ENCODE results near the gene OR1J1.

OR1J1 gene, protein sequence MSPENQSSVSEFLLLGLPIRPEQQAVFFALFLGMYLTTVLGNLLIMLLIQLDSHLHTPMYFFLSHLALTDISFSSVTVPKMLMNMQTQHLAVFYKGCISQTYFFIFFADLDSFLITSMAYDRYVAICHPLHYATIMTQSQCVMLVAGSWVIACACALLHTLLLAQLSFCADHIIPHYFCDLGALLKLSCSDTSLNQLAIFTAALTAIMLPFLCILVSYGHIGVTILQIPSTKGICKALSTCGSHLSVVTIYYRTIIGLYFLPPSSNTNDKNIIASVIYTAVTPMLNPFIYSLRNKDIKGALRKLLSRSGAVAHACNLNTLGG

DNA sequence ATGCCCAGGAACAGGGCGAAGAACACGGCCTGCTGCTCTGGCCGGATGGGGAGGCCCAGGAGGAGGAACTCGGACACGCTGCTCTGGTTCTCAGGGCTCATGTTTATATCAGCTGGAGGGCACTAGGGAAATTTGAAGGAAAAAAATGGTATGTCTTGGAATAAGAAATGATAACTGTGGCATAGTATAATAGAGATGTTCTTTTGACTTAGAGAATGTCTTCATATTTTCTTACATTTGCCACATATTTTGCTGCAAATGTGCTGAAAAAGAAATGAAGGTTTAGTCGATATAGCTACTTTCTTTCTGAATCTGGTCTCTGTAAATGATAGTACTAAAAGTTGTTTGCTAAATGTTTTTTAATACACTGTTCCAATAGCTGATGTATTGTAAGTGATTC lies at the start of gene OR1J1:
TSS of gene OR1J1 (minus strand) at position 101 of the 400 bp plus-strand sequence. CDS start at position 101, 0 bp downstream.
- Histone ChIP-seq H3K27me3 (ENCODE audit: low read depth, low read length) (no peaks in the 10 kb centered on the region), H3K27ac (ENCODE audit: low read length) (no peak within 1 kb of the TSS), H3K4me1 (ENCODE audit: control insufficient read depth in 1 of 2, insufficient read depth in 2 of 2, low read length in 2 of 2) (no peaks in the 10 kb centered on the region), H3K4me3 (ENCODE audit: low read depth in 1 of 2, low read length in 2 of 2) (no peak within 1 kb of the TSS), H3K36me3 (ENCODE audit: control insufficient read depth in 1 of 2, insufficient read depth in 2 of 2, low read length in 2 of 2) (no peaks in the 10 kb centered on the region), H3K9me3 (ENCODE audit: control insufficient read depth in 1 of 2, low read length in 2 of 2) (no peaks in the 10 kb centered on the region)

DNA sequence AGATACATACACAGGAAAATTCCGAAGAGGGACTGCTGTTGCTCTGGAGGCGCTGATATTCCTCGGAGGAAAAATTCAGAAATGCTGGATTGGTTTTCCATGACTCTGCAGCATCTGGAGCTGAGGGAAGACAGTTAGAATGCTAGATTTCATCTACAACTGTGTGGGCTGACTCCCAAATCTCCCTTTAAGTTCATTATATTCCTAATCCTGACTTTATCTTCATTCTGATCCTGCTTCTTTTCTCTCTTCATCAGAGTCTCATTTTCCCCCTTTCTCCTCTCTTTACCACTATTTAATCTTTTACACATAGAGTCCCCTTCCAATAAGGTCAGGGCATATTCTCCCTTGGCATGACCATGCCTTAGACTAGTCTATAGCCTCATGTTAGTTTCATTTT lies 49.5 kb upstream of the OR1J1 start, which contains the start of gene OR1N1:
TSS of gene OR1N1 (minus strand) at position 101 of the 400 bp plus-strand sequence. CDS start at position 101, 0 bp downstream.
- no peaks in the 10 kb centered on the region for H3K4me1 ChIP-seq (ENCODE audit: control insufficient read depth in 1 of 2, insufficient read depth in 2 of 2, low read length in 2 of 2)
- no peaks in the 10 kb centered on the region for H3K36me3 ChIP-seq (ENCODE audit: control insufficient read depth in 1 of 2, insufficient read depth in 2 of 2, low read length in 2 of 2)
- H3K9me3 ChIP-seq (ENCODE audit: control insufficient read depth in 1 of 2, low read length in 2 of 2): no peaks in the 10 kb centered on the region
- H3K4me3 ChIP-seq (ENCODE audit: low read depth in 1 of 2, low read length in 2 of 2): no peak within 1 kb of the TSS
- H3K27ac ChIP-seq (ENCODE audit: low read length): no peak within 1 kb of the TSS
- H3K27me3 ChIP-seq (ENCODE audit: low read depth, low read length): no peaks in the 10 kb centered on the region

DNA sequence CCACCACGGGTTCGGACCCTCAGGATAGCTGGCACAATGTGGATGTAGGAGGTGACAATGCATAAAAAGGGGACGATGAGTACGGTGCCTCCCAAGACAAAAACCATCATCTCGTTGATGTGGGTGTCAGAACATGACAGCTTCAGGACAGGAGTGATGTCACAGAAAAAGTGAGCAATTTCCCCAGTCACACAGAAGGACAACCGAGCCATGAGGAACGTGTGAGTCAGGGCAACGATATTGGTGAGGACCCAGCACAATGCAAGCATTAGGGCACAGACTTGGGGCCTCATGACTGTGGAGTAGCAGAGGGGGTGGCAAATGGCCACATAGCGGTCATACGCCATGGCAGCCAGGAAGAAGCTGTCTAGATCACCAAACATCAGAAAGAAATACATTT lies 48.9 kb upstream of the OR1J1 start:
- H3K27ac ChIP-seq (ENCODE audit: low read length): no peak overlapping the region
- no peaks in the 10 kb centered on the region for H3K27me3 ChIP-seq (ENCODE audit: low read depth, low read length)
- no peaks in the 10 kb centered on the region for H3K36me3 ChIP-seq (ENCODE audit: control insufficient read depth in 1 of 2, insufficient read depth in 2 of 2, low read length in 2 of 2)
- H3K4me1 ChIP-seq (ENCODE audit: control insufficient read depth in 1 of 2, insufficient read depth in 2 of 2, low read length in 2 of 2): no peaks in the 10 kb centered on the region
- H3K9me3 ChIP-seq (ENCODE audit: control insufficient read depth in 1 of 2, low read length in 2 of 2): no peaks in the 10 kb centered on the region
- no peak overlapping the region for H3K4me3 ChIP-seq (ENCODE audit: low read depth in 1 of 2, low read length in 2 of 2)

DNA sequence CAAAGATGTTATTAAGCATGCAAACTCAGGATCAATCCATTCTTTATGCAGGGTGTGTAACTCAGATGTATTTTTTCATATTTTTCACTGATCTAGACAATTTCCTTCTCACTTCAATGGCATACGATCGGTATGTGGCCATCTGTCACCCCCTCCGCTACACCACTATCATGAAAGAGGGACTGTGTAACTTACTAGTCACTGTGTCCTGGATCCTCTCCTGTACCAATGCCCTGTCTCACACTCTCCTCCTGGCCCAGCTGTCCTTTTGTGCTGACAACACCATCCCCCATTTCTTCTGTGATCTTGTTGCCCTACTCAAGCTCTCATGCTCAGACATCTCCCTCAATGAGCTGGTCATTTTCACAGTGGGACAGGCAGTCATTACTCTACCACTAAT lies 41.6 kb upstream of the OR1J1 start:
- no peaks in the 10 kb centered on the region for H3K27me3 ChIP-seq (ENCODE audit: low read depth, low read length)
- no peak overlapping the region for H3K27ac ChIP-seq (ENCODE audit: low read length)
- H3K9me3 ChIP-seq (ENCODE audit: control insufficient read depth in 1 of 2, low read length in 2 of 2): no peaks in the 10 kb centered on the region
- H3K4me3 ChIP-seq (ENCODE audit: low read depth in 1 of 2, low read length in 2 of 2): no peak overlapping the region
- H3K36me3 ChIP-seq (ENCODE audit: control insufficient read depth in 1 of 2, insufficient read depth in 2 of 2, low read length in 2 of 2): no peaks in the 10 kb centered on the region
- H3K4me1 ChIP-seq (ENCODE audit: control insufficient read depth in 1 of 2, insufficient read depth in 2 of 2, low read length in 2 of 2): no peaks in the 10 kb centered on the region

DNA sequence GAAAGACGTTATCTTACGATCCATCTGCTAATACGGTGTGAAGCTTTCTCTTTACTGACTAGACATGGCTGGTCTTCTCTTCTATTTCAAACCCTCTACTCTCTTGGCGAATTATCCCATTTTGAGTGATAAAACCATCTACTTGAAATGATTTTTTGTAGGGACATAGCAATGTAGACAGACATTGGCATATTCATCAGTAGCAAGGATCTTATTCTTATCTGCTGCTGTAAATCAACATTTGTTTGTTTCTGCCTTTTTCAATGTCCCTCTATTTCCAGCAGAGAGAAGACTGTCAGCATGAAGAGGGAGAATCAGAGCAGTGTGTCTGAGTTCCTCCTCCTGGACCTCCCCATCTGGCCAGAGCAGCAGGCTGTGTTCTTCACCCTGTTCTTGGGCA lies 41.1 kb upstream of the OR1J1 start, which contains the start of gene OR1J4:
TSS of gene OR1J4 (plus strand) at position 301 of the 400 bp plus-strand sequence. CDS start at position 301, 0 bp downstream.
- no peaks in the 10 kb centered on the region for H3K27me3 ChIP-seq (ENCODE audit: low read depth, low read length)
- H3K9me3 ChIP-seq (ENCODE audit: control insufficient read depth in 1 of 2, low read length in 2 of 2): no peaks in the 10 kb centered on the region
- H3K27ac ChIP-seq (ENCODE audit: low read length): no peak within 1 kb of the TSS
- H3K36me3 ChIP-seq (ENCODE audit: control insufficient read depth in 1 of 2, insufficient read depth in 2 of 2, low read length in 2 of 2): no peaks in the 10 kb centered on the region
- no peaks in the 10 kb centered on the region for H3K4me1 ChIP-seq (ENCODE audit: control insufficient read depth in 1 of 2, insufficient read depth in 2 of 2, low read length in 2 of 2)
- H3K4me3 ChIP-seq (ENCODE audit: low read depth in 1 of 2, low read length in 2 of 2): no peak within 1 kb of the TSS

DNA sequence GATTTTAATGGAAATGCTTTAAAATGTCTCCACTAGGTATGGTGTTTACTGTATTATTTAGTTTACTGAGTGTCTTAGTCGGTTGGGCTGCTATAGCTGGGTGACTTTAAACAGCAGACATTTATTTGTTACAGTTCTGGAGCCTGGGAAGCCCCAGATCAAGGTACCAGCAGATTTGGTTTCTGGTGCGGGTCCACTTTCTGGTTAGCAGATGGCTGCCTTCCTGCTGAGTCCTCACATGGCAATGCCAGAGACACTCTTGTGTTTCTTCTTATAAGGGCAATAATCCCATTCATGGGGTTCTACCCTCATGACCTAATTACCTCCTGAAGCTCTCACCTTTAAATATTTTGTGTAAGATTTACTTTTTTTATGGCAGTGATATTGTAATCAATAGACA lies 40.5 kb upstream of the OR1J1 start:
- no peaks in the 10 kb centered on the region for H3K36me3 ChIP-seq (ENCODE audit: control insufficient read depth in 1 of 2, insufficient read depth in 2 of 2, low read length in 2 of 2)
- no peak overlapping the region for H3K4me3 ChIP-seq (ENCODE audit: low read depth in 1 of 2, low read length in 2 of 2)
- no peaks in the 10 kb centered on the region for H3K27me3 ChIP-seq (ENCODE audit: low read depth, low read length)
- H3K27ac ChIP-seq (ENCODE audit: low read length): no peak overlapping the region
- no peaks in the 10 kb centered on the region for H3K4me1 ChIP-seq (ENCODE audit: control insufficient read depth in 1 of 2, insufficient read depth in 2 of 2, low read length in 2 of 2)
- H3K9me3 ChIP-seq (ENCODE audit: control insufficient read depth in 1 of 2, low read length in 2 of 2): no peaks in the 10 kb centered on the region

DNA sequence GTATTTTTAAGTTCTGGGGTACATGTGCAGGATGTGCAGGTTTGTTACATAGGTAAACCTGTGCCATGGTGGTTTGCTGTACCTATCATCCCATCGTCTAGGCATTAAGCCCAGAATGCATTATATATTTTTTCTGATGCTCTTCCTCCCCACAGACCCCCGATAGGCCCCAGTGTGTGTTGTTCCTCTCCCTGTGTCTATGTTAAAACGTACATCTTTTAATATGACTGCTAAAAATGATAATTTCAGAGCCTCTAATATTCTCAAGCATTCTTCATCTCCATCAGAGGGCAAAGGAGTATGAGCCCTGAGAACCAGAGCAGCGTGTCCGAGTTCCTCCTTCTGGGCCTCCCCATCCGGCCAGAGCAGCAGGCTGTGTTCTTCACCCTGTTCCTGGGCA lies 32.8 kb upstream of the OR1J1 start, which contains the start of gene OR1J2:
TSS of gene OR1J2 (plus strand) at position 301 of the 400 bp plus-strand sequence. CDS start at position 301, 0 bp downstream.
- Histone ChIP-seq H3K27ac (ENCODE audit: low read length) (no peak within 1 kb of the TSS), H3K9me3 (ENCODE audit: control insufficient read depth in 1 of 2, low read length in 2 of 2) (no peaks in the 10 kb centered on the region), H3K4me1 (ENCODE audit: control insufficient read depth in 1 of 2, insufficient read depth in 2 of 2, low read length in 2 of 2) (no peaks in the 10 kb centered on the region), H3K36me3 (ENCODE audit: control insufficient read depth in 1 of 2, insufficient read depth in 2 of 2, low read length in 2 of 2) (no peaks in the 10 kb centered on the region), H3K27me3 (ENCODE audit: low read depth, low read length) (no peaks in the 10 kb centered on the region), H3K4me3 (ENCODE audit: low read depth in 1 of 2, low read length in 2 of 2) (no peak within 1 kb of the TSS)

DNA sequence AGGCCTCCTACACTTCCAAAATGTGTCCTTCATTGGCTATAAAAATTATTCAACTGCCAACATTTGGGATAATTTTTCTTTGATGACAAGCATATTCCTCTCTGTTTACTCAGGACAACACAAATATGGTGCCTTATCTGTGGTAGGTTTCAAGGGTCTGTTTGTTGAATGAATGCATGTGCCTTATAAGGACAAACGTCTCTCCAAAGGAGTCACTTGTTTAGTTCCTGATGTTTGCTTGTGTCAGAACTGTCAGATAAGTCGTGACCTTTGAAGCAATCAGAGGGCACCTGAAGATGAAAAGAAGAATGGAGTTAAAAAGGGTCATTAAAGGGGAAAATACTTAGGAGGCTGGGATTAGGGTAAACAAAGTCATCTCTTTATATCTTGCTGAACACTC lies 29.2 kb upstream of the OR1J1 start:
- Histone ChIP-seq H3K36me3 (ENCODE audit: control insufficient read depth in 1 of 2, insufficient read depth in 2 of 2, low read length in 2 of 2) (no peaks in the 10 kb centered on the region), H3K27me3 (ENCODE audit: low read depth, low read length) (no peaks in the 10 kb centered on the region), H3K4me1 (ENCODE audit: control insufficient read depth in 1 of 2, insufficient read depth in 2 of 2, low read length in 2 of 2) (no peaks in the 10 kb centered on the region), H3K9me3 (ENCODE audit: control insufficient read depth in 1 of 2, low read length in 2 of 2) (no peaks in the 10 kb centered on the region), H3K4me3 (ENCODE audit: low read depth in 1 of 2, low read length in 2 of 2) (no peak overlapping the region), H3K27ac (ENCODE audit: low read length) (no peak overlapping the region)

DNA sequence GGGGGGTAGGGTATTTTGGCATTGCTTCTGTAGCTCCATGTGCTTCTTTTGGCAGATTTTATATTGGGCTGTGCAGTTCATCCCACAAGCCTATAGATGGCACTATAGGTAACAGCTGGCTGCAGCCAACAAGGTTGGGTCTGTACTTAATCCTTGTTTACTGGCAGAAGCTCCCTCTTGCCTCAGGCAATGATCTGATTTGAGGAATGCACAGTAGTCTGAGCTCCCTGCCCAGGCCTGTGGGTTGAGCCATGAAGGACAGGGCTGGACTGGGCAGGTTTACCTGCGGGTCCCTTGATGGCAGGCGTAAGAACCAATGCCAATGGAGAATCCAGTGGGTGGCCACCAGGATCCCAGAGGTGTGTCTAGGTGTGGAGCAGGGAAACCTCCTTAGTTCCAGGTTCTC lies 21.2 kb upstream of the OR1J1 start:
- no peak overlapping the region for H3K27ac ChIP-seq (ENCODE audit: low read length)

DNA sequence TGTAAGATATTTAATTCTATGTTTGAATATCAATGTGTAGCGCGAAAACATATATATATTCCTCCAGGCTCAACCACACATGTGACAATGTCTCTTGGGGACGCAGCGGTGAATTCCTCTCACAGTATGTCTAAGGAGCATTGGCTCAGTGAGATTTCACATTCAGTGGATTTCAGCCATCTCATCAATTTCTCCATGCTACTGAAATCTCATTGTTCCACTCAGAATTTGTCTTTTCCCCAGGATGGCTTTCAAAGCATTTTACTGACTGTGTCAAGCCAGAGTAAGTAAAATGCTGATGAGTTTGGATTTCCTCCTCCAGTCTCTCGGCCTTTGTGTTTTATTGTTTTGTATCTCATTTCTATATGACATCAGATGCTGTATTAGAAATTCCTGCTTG lies 1.3 kb upstream of the OR1J1 start:
- H3K4me1 ChIP-seq (ENCODE audit: control insufficient read depth in 1 of 2, insufficient read depth in 2 of 2, low read length in 2 of 2): no peaks in the 10 kb centered on the region
- no peak overlapping the region for H3K4me3 ChIP-seq (ENCODE audit: low read depth in 1 of 2, low read length in 2 of 2)
- H3K27ac ChIP-seq (ENCODE audit: low read length): no peak overlapping the region
- H3K9me3 ChIP-seq (ENCODE audit: control insufficient read depth in 1 of 2, low read length in 2 of 2): no peaks in the 10 kb centered on the region
- no peaks in the 10 kb centered on the region for H3K36me3 ChIP-seq (ENCODE audit: control insufficient read depth in 1 of 2, insufficient read depth in 2 of 2, low read length in 2 of 2)
- no peaks in the 10 kb centered on the region for H3K27me3 ChIP-seq (ENCODE audit: low read depth, low read length)

More for the DNA sequence above, 21.2 kb upstream of the OR1J1 start:
- H3K9me3 ChIP-seq (ENCODE audit: control insufficient read depth in 1 of 2, low read length in 2 of 2): peaks cover 0 to 2% of the 10 kb centered on the region in 2 donors
- H3K4me3 ChIP-seq (ENCODE audit: low read depth in 1 of 2, low read length in 2 of 2): no peak overlapping the region
- H3K4me1 ChIP-seq (ENCODE audit: control insufficient read depth in 1 of 2, insufficient read depth in 2 of 2, low read length in 2 of 2): no peaks in the 10 kb centered on the region
- H3K36me3 ChIP-seq (ENCODE audit: control insufficient read depth in 1 of 2, insufficient read depth in 2 of 2, low read length in 2 of 2): no peaks in the 10 kb centered on the region
- no peaks in the 10 kb centered on the region for H3K27me3 ChIP-seq (ENCODE audit: low read depth, low read length)

DNA sequence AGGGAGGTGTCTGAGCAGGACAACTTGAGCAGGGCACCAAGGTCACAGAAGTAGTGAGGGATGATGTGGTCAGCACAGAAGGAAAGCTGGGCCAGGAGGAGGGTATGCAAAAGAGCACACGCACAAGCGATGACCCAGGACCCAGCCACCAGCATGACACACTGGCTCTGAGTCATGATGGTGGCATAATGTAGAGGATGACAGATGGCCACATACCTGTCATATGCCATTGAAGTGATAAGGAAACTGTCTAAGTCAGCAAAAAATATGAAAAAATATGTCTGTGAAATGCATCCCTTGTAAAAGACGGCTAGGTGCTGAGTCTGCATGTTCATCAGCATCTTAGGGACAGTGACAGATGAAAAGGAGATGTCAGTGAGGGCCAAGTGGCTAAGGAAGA lies 380 bp downstream of the OR1J1 start:
- Histone ChIP-seq H3K27me3 (ENCODE audit: low read depth, low read length) (no peaks in the 10 kb centered on the region), H3K4me3 (ENCODE audit: low read depth in 1 of 2, low read length in 2 of 2) (no peak overlapping the region), H3K27ac (ENCODE audit: low read length) (no peak overlapping the region), H3K36me3 (ENCODE audit: control insufficient read depth in 1 of 2, insufficient read depth in 2 of 2, low read length in 2 of 2) (no peaks in the 10 kb centered on the region), H3K4me1 (ENCODE audit: control insufficient read depth in 1 of 2, insufficient read depth in 2 of 2, low read length in 2 of 2) (no peaks in the 10 kb centered on the region), H3K9me3 (ENCODE audit: control insufficient read depth in 1 of 2, low read length in 2 of 2) (no peaks in the 10 kb centered on the region)

DNA sequence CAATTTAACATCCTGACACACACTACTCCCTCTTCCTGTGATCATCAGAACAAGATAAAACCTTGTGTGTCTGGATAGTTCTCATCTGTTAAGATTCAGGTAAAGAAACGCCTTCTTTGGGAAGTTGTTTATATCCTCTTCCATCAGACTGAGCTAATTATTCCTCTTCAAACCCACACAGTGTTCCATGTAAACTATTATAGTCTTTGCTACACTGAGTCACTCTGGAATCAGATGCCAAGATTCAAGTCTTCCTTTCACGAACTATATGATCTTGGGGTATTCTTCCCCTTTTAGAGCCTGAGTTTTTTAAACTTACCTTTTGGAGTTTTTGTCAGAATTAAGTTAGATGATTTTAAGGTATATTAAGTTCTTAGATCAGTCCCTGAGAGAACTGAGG lies 2.0 kb downstream of the OR1J1 start:
- Histone ChIP-seq H3K4me1 (ENCODE audit: control insufficient read depth in 1 of 2, insufficient read depth in 2 of 2, low read length in 2 of 2) (no peaks in the 10 kb centered on the region), H3K36me3 (ENCODE audit: control insufficient read depth in 1 of 2, insufficient read depth in 2 of 2, low read length in 2 of 2) (no peaks in the 10 kb centered on the region), H3K4me3 (ENCODE audit: low read depth in 1 of 2, low read length in 2 of 2) (no peak overlapping the region), H3K9me3 (ENCODE audit: control insufficient read depth in 1 of 2, low read length in 2 of 2) (no peaks in the 10 kb centered on the region), H3K27ac (ENCODE audit: low read length) (no peak overlapping the region), H3K27me3 (ENCODE audit: low read depth, low read length) (no peaks in the 10 kb centered on the region)
